HepG2 (cell line): ENCODE measurements around the gene FLACC1. TPM values are rescaled to one million over a fixed set of nuclear protein-coding genes. Genes with fewer than 3 reads are reported as not detected.

Experiments used
- ATRX ChIP-seq: sonication (generic); formaldehyde crosslinking; IDR thresholded peaks from 2 replicates; pipeline ENCODE4 v1.4.0; 2020; ENCODE audit warnings: missing genetic modification reagents, borderline replicate concordance
- E2F2 ChIP-seq: sonication (generic); formaldehyde crosslinking; IDR thresholded peaks from 2 replicates; pipeline ENCODE4 v1.4.0; 2020; ENCODE audit warnings: missing genetic modification reagents, borderline replicate concordance
- FOXA3 ChIP-seq: IDR thresholded peaks from 2 replicates; pipeline ENCODE4 v1.6.1; 2016; ENCODE audit warnings: missing genetic modification reagents, missing compliant biosample characterization
- IRF2 ChIP-seq: IDR thresholded peaks from 2 replicates; pipeline ENCODE4 v1.6.1; 2018; ENCODE audit warnings: missing genetic modification reagents, missing compliant biosample characterization
- MZF1 ChIP-seq: sonication (generic); formaldehyde crosslinking; IDR thresholded peaks from 2 replicates; pipeline ENCODE4 v1.8.1; 2023; ENCODE audit warnings: mild to moderate bottlenecking, missing genetic modification reagents, borderline replicate concordance
- NFE2 ChIP-seq: sonication (generic); formaldehyde crosslinking; IDR thresholded peaks from 2 replicates; pipeline ENCODE4 v1.4.0; 2020; ENCODE audit warnings: missing genetic modification reagents
- NFKBIZ ChIP-seq: IDR thresholded peaks from 2 replicates; pipeline ENCODE4 v1.6.1; 2018; ENCODE audit warnings: missing genetic modification reagents, missing compliant biosample characterization
- PRDM10 ChIP-seq: sonication (generic); formaldehyde crosslinking; IDR thresholded peaks from 2 replicates; pipeline ENCODE4 v1.4.0; 2020; ENCODE audit warnings: low read depth, missing genetic modification reagents
- RFX5 ChIP-seq: IDR thresholded peaks from 2 replicates; pipeline ENCODE4 v1.6.1; 2011; ENCODE audit warnings: low read depth, low read length, improper control_type of control experiment
- SRY ChIP-seq: sonication (generic); formaldehyde crosslinking; IDR thresholded peaks from 2 replicates; pipeline ENCODE4 v1.8.0; 2022; ENCODE audit warnings: mild to moderate bottlenecking, missing genetic modification reagents
- ZNF253 ChIP-seq: sonication (generic); formaldehyde crosslinking; IDR thresholded peaks from 2 replicates; pipeline ENCODE4 v1.8.0; 2022; ENCODE audit warnings: mild to moderate bottlenecking, missing genetic modification reagents, borderline replicate concordance
- ZNF468 ChIP-seq: sonication (generic); formaldehyde crosslinking; IDR thresholded peaks from 2 replicates; pipeline ENCODE4 v1.8.0; 2022; ENCODE audit warnings: mild to moderate bottlenecking, moderate library complexity, missing genetic modification reagents
- ZNF484 ChIP-seq: sonication (generic); formaldehyde crosslinking; IDR thresholded peaks from 2 replicates; pipeline ENCODE4 v1.5.1; 2020; ENCODE audit warnings: mild to moderate bottlenecking, low read depth, missing genetic modification reagents, borderline replicate concordance
- ZNF639 ChIP-seq: conservative IDR thresholded peaks from 2 replicates; pipeline ENCODE4 v1.6.1; 2018; ENCODE audit warnings: missing genetic modification reagents
- ZNF747 ChIP-seq: sonication (generic); formaldehyde crosslinking; IDR thresholded peaks from 2 replicates; pipeline ENCODE4 v1.8.1; 2023; ENCODE audit warnings: missing genetic modification reagents, mild to moderate bottlenecking, borderline replicate concordance
- ZSCAN30 ChIP-seq: sonication (generic); formaldehyde crosslinking; IDR thresholded peaks from 2 replicates; pipeline ENCODE4 v1.5.0; 2020; ENCODE audit warnings: mild to moderate bottlenecking, missing genetic modification reagents
- polyA plus RNA-seq, 8 experiments: library from polyadenylated mRNA; depleted of rRNA in 3 of 8; stranded (reverse) in 7 of 8; unstranded in 1 of 8; fragments of >200 nt; fragmentation: Illumina TruSeq in 4 of 8; extraction: Trizol in 4 of 8; gene quantifications; 2 replicates each; pipeline versions ENCODE4 v1.2.1 to v1.2.3, GENCODE V29; 2011 to 2016; ENCODE audit warnings: low read depth in 4 of 8, missing spikeins in 1 of 8, mixed read lengths in 1 of 8; ENCODE audit not compliant: insufficient read depth in 1 of 8
- total RNA-seq, 5 experiments: library from RNA; depleted of rRNA; stranded (reverse); fragments of >200 nt; fragmentation: Illumina TruSeq; extraction: Trizol; gene quantifications; 2 replicates each; pipeline ENCODE4 v1.2.3, GENCODE V29; 2016; ENCODE audit warnings: low read depth in 1 of 5

Gene FLACC1
- total and polyA plus RNA-seq, 2 of the 13 experiments (the other 11 are each of a cell fraction or from before 2014, with no cell fraction given), result 0.35 to 0.59 TPM

GRCh38 chr2:201257381-201257955 is 99.7 kb downstream of the FLACC1 start (continued):
- TF ChIP-seq PRDM10 (CRISPR knock-in tag) (no peak; the same call in 1 of the 2 replicates), ZNF468 (CRISPR knock-in tag) (no peak), RFX5 (no peak), SRY (no peak), ZNF747 (CRISPR knock-in tag) (no peak), NFE2 (CRISPR knock-in tag) (no peak), ATRX (CRISPR knock-in tag) (no peak), ZNF484 (CRISPR knock-in tag) (no peak), E2F2 (no peak), MZF1 (CRISPR knock-in tag) (no peak), ZNF639 (no peak), ZSCAN30 (CRISPR knock-in tag) (no peak), NFKBIZ (no peak), ZNF253 (CRISPR knock-in tag) (no peak), FOXA3 (CRISPR knock-in tag) (no peak), IRF2 (CRISPR knock-in tag) (no peak)
